Embryonic facial prominence (tissue), 1 donor: ENCODE measurements around the gene RIMS1.

ENCODE experiments used
- DNase-seq: peaks from one replicate; pipeline ENCODE4 v3.0.0-alpha.2; 2016; ENCODE audit errors: extremely low spot score

Gene RIMS1

DNA sequence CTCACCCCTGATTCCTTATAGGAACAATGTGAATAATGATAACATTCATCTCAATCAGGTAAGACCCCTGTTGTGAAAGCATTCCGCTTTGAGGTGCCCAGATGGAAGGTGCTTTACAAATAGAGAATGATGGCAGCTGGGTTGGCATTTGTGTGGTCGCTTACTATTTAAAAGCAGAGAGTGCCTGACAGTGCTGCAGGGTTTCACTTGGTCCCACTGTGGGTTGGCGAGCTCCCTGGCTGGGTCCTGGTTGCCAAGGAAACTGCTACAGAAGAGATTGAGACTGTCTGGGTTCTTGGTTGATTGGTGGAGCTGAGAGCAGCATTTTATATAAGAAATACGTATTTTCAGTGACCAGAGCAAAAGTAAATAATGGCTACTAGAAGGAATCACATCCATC lies 528.3 kb downstream of the RIMS1 start:
- no peak for DNase-seq

DNA sequence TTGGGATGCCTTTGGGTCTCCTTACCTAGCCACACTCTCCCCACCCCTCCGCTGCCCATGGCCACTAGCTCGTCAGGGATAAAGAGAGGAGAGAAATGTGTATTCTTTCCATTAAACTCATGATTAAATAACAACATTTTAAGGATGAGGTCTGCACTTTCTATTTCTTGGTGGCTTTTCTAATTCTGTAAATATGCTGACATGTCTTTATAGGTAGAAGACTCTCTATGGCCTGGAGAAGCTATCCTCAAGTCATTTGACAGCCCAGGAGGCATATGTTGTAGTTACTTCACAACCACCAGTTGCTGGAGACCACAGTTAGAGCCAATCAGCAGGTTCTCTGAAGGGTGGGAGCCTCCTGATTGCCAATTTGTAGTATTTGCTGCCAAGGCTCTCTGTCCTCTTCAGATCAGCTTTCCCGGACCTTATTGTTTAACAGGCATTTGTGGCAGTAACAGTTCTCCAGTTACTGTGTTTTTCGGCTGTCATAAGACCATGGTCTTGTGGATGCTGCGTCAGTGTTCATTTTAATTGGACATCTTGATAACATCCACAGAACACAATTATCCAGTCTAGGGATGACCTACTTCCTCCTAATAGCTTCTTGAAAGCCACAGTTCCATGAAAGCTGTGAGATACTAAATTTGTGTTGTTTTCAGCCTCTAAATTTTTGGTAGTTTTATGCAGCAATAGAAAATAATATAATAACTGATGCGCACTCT lies 530.6 kb downstream of the RIMS1 start:
- no peak for DNase-seq

DNA sequence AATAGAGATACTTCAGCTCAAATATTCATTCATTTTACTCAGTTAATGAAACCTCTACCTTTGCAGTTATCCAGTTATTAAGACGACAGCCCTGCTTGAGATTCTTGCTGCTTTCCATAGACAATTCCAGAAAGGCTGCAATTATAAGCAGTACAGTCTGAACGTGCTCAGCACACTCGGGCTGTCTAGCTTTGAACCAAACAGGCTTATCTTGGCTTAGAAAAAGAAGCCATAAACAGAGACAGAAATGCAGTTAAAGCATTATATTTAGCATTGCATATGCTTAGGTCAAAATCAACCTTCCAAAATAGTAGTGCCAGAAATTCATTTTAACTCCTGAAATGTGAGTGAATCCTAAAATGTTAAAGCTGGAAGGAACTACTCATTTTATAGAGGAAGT lies 531.4 kb downstream of the RIMS1 start:
- no peak for DNase-seq

DNA sequence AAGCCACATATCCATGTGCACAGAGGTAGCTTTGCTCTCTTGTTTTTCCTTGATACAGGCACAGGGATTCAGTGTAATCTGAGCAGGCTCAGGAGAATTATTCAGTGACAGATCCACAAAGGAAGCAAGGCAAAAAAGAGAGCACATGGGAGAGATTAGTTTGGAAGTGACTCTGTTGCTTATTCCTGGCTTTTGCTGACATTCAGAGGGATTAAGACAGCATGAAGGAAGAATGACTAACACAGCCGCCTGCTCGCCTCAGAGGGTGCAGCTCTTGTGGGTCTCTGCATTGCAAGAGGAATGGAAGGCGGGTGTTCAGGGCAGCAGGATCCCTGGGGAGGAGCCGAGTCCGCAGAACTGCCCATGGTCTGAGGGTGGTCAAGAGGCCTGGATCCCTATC lies 532.1 kb downstream of the RIMS1 start:
- no peak for DNase-seq

DNA sequence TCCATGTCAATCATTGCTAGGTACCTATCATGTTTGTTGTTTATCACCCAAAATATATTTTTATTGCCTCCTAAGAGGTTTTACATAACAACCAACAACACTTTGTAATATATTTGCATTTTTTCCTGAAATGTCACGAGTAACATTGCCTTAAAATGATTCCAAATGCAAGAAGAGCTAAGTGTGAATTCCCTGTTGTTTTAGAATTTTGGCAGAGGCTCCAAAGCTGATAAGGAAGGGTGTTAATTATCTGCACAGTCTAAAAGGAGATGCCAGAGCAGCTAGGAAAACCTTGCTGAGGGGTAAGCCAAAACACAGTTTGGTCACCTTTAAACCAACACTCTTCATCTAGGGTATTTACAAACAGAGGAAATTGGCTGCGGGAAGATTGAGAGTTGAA lies 533.6 kb downstream of the RIMS1 start:
- DNase-seq = no peak

DNA sequence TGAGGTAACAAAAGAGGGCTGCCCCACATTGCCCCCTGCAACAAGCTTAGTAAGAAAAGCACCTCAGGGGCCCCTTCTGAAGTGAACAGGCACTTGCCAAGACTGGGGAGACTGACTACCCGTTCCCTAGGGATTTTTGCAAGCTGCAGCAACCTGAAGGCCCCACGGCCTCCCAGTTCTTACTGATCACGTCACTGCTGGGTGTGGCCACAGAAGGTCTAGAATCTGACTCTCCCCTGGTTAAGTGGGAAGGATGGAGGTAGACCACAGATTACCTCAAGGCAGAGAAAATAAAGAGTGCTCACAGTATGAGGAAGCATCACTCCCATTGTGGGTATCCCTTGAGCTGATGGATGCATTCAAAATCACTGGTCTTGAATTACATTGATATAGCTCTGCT lies 534.1 kb downstream of the RIMS1 start:
- no peak for DNase-seq

DNA sequence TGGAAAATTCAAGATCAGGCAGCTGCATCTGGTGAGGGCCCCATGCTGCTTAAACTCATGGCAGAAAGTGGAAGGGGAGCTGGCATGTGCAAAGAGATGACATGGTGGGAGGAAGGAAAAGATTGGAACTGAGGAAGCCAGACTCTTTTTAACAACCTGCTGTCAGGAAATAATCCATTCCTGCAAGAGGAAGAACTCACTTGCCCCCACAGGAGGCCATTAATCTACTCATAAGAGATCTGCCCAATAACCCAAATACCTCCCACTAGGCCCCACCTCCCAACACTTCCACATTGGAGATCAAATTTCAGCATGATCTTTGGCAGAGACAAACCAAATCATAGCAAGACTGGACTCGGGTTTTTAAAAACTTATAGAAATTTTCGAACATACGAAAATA lies 535.0 kb downstream of the RIMS1 start:
- DNase-seq = no peak

DNA sequence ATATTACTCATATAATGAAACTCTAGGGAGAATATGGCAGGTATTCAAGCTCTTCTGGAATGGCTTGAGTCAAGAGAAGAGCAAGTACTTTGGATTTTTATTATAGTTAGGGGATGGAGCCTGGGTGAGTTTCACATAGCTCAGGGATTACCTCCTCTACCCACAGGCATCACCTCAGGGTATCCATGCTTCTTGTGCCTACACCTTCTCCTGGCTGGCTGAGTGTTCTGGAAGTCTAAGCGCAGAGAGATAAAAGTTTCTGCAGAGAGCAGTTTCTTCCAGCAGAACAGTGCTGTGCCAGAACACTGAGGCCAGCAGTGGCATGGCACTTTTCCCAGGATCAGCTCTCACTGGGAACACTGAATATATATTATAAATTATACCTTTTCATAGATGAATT lies 535.8 kb downstream of the RIMS1 start:
- DNase-seq = no peak

DNA sequence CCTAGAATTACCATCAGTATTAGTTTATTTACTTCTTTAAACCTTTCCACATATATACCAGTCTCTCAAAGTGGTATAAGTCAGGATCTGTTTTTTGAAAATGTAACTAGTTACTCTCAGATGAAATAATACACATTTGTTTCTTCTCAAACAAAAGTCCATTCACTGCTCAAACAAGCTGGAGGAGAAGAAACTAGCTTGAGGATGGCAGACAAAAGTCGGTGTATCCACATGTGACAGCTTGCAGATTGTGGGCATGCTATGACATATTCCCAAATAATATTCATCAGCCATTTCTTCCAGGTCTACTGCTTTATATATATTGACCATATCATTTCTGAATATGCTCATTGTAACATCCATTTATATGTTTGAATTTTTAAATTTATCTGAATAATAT lies 538.1 kb downstream of the RIMS1 start:
- no peak for DNase-seq

DNA sequence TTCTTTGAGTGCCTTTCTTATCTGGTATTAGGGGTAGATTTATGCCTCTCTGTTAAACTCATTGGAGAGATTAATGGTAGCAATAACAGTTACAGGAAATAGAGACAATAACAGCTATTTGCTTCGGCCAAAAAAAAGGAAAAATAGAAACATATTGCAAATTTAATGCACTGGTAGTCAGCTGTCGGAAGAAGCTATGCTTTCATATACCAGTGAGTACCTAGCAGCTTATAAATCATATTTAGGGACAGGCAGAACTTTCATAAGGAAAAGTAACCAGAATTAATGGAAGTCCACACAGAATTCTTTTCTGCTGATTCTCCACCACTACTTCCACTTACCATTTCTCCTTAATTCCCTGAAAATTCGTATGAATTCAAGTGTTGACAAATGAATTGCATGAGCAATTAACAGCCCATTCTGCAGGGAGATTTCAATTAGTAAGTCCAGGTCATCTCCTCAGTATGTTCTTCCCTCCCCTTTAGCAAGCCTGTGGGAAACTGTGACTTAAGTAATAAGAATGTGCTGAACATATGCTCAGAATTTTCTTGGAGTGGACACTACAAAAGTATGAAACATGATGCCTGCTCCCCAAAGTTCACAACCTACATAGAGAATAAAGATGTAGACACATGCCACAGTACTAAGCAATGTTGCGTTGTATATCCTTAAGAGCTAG lies 538.8 kb downstream of the RIMS1 start:
- DNase-seq = no peak

DNA sequence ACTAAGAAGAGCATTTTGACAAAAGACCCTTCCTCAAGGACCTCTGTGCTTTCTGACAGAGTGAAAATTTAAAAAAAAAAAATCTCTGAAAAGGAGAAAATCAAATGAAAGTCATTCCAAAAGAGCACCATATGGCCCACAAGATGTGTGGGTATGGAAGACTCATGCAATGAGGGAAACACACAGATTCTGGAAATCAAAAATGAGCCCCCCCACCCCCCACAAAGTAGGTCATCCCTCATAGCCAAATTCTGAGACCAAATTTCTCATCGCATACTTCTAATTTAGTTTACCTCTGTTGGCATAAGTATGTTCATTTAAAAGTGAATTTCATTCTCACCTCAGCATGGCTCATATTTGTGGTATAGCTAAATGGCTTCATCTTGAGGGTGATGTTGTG lies 554.3 kb downstream of the RIMS1 start:
- no peak for DNase-seq

DNA sequence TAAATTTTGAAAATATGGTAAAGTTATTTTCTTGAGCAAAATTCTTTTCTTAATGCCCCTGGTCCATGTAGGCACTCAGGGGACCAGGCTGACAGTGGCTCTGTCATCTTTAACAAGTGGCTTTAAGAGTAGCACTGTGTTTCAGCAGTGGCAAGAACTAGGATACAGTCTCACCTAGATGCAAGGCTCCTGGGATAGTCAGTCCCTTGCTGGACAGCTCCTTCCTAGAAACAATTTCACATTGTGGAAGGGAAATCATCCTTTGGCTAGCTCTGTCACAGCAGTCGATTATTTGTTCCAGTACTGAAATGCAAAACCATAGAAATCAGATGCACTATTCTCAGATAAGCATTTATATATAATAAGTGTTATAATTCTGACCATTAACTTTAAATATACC lies 560.1 kb downstream of the RIMS1 start:
- DNase-seq = no peak
